ENCODE data around the gene SLC7A5. TPM values are rescaled to one million over a fixed set of nuclear protein-coding genes. Genes with fewer than 3 reads are reported as not detected.
"Not testable (repeated sequence)": the region's sequence is repeated elsewhere in the genome, so short reads cannot be mapped to it uniquely, and the experiment has no call there.

SLC7A5 gene
- 56.3 TPM for polyA plus RNA-seq (2013, experiment 1 of 2)
- polyA plus RNA-seq (2013, experiment 2 of 2): 54.9 TPM

GRCh38 chr16:87869061-87869878 lies at the start of gene SLC7A5:
Gene SLC7A5 (minus strand): TSS chr16:87869507. CDS start chr16:87869422, 85 bp downstream.
- Histone ChIP-seq H3K4ac (ENCODE audit: low read depth in 1 of 2, low read length in 2 of 2) (peak within 1 kb of the TSS; percentile 35 to 89), H2BK5ac (ENCODE audit: low read depth, low read length, poor library complexity, severe bottlenecking) (peak within 1 kb of the TSS; percentile 79)
- 2% methylated on average over 56 of the region's 109 CpGs for WGBS

GRCh38 chr16:87918338-87918737 lies 49.0 kb upstream of the SLC7A5 start:
- WGBS: 93% methylated on average over 13 of the region's 13 CpGs
- Histone ChIP-seq H4K8ac (ENCODE audit: low read length) (no peak overlapping the region), H3K27me3 (ENCODE audit: control insufficient read depth in 1 of 2, insufficient read depth in 1 of 2, low read length in 2 of 2) (peaks cover 7 to 41% of the 10 kb centered on the region in 2 experiments), H2AK5ac (ENCODE audit: low read length, severe bottlenecking) (no peak overlapping the region), H3K4ac (ENCODE audit: low read depth in 1 of 2, low read length in 2 of 2) (no peak overlapping the region), H3K79me1 (replicated peaks; ENCODE audit: low read length, poor library complexity, severe bottlenecking) (no peaks in the 10 kb centered on the region), H3K36me3 (ENCODE audit: control insufficient read depth in 1 of 2, insufficient read depth in 2 of 2, low read depth in 1 of 2, low read length in 2 of 2) (no peaks in the 10 kb centered on the region), H4K91ac (ENCODE audit: low read length) (no peak overlapping the region), H3K27ac (ENCODE audit: low read length, poor library complexity, severe bottlenecking) (no peak overlapping the region), H3K9me3 (ENCODE audit: control insufficient read depth, low read length) (no peaks in the 10 kb centered on the region), H3K4me3 (ENCODE audit: insufficient read depth in 1 of 2, low read depth in 1 of 2, low read length in 2 of 2) (peak overlapping the region in 1 of 2 experiments; percentile 75), H2BK12ac (ENCODE audit: low read length in 2 of 2) (no peak overlapping the region), H3K18ac (ENCODE audit: low read depth in 1 of 2, low read length in 2 of 2) (no peak overlapping the region), H3K4me1 (ENCODE audit: control insufficient read depth, insufficient read depth, low read depth, low read length) (peaks cover 4% of the 10 kb centered on the region), H2BK120ac (ENCODE audit: low read depth, low read length) (no peak overlapping the region), H3K14ac (ENCODE audit: low read length in 2 of 2) (no peak overlapping the region), H2BK15ac (ENCODE audit: low read depth, poor library complexity, severe bottlenecking) (no peak overlapping the region), H3K23ac (ENCODE audit: low read length in 2 of 2) (no peak overlapping the region), H2BK5ac (ENCODE audit: low read depth, low read length, poor library complexity, severe bottlenecking) (no peak overlapping the region), H2AFZ (ENCODE audit: low read depth, low read length) (no peak overlapping the region), H3K9ac (ENCODE audit: low read length) (peak overlapping the region; percentile 96), H3K4me2 (ENCODE audit: low read length, poor library complexity, severe bottlenecking) (no peak overlapping the region)
- no peak for DNase-seq

More at GRCh38 chr16:87869061-87869878, at the start of gene SLC7A5:
- Histone ChIP-seq H2BK120ac (ENCODE audit: low read depth, low read length) (peak within 1 kb of the TSS; percentile 73), H2BK15ac (ENCODE audit: low read depth, poor library complexity, severe bottlenecking) (peak within 1 kb of the TSS; percentile 80), H3K18ac (ENCODE audit: low read depth in 1 of 2, low read length in 2 of 2) (peak within 1 kb of the TSS; percentile 62 to 82), H3K9ac (ENCODE audit: low read length) (peak within 1 kb of the TSS; percentile 82), H3K27ac (ENCODE audit: low read length, poor library complexity, severe bottlenecking) (peak within 1 kb of the TSS; percentile 94), H2AK5ac (ENCODE audit: low read length, severe bottlenecking) (peak within 1 kb of the TSS; percentile 65), H2BK12ac (ENCODE audit: low read length in 2 of 2) (peak within 1 kb of the TSS; percentile 54 to 86), H3K4me3 (ENCODE audit: insufficient read depth in 1 of 2, low read depth in 1 of 2, low read length in 2 of 2) (peak within 1 kb of the TSS; percentile 55 to 76), H4K91ac (ENCODE audit: low read length) (peak within 1 kb of the TSS; percentile 89), H4K8ac (ENCODE audit: low read length) (peak within 1 kb of the TSS; percentile 84), H3K4me1 (ENCODE audit: control insufficient read depth, insufficient read depth, low read depth, low read length) (peaks cover 38% of the 10 kb centered on the region), H3K4me2 (ENCODE audit: low read length, poor library complexity, severe bottlenecking) (peak within 1 kb of the TSS; percentile 71)
- not testable (repeated sequence) for H2AFZ ChIP-seq (ENCODE audit: low read depth, low read length); H3K36me3 ChIP-seq (ENCODE audit: control insufficient read depth in 1 of 2, insufficient read depth in 2 of 2, low read depth in 1 of 2, low read length in 2 of 2); H3K23ac ChIP-seq (ENCODE audit: low read length in 2 of 2); H3K79me1 ChIP-seq (replicated peaks; ENCODE audit: low read length, poor library complexity, severe bottlenecking); H3K27me3 ChIP-seq (ENCODE audit: control insufficient read depth in 1 of 2, insufficient read depth in 1 of 2, low read length in 2 of 2); H3K14ac ChIP-seq (ENCODE audit: low read length in 2 of 2); H3K9me3 ChIP-seq (ENCODE audit: control insufficient read depth, low read length)
- peak; percentile 77 for DNase-seq

- H2BK120ac ChIP-seq (ENCODE audit: low read depth, low read length): no peak overlapping the region
- peaks cover 7 to 34% of the 10 kb centered on the region in 2 experiments for H3K27me3 ChIP-seq (ENCODE audit: control insufficient read depth in 1 of 2, insufficient read depth in 1 of 2, low read length in 2 of 2)
- no peak overlapping the region for H4K8ac ChIP-seq (ENCODE audit: low read length)
- H3K4me1 ChIP-seq (ENCODE audit: control insufficient read depth, insufficient read depth, low read depth, low read length): peaks cover 2% of the 10 kb centered on the region
- H4K91ac ChIP-seq (ENCODE audit: low read length): no peak overlapping the region
- no peak overlapping the region for H3K27ac ChIP-seq (ENCODE audit: low read length, poor library complexity, severe bottlenecking)
- H2BK12ac ChIP-seq (ENCODE audit: low read length in 2 of 2): no peak overlapping the region
- 78% methylated on average over 9 of the region's 9 CpGs for WGBS
- no peak overlapping the region for H2BK5ac ChIP-seq (ENCODE audit: low read depth, low read length, poor library complexity, severe bottlenecking)
- no peak overlapping the region for H3K4ac ChIP-seq (ENCODE audit: low read depth in 1 of 2, low read length in 2 of 2)
- H3K14ac ChIP-seq (ENCODE audit: low read length in 2 of 2): no peak overlapping the region
- DNase-seq: no peak
- H2BK15ac ChIP-seq (ENCODE audit: low read depth, poor library complexity, severe bottlenecking): no peak overlapping the region
- H3K9me3 ChIP-seq (ENCODE audit: control insufficient read depth, low read length): no peaks in the 10 kb centered on the region
- no peak overlapping the region for H2AK5ac ChIP-seq (ENCODE audit: low read length, severe bottlenecking)
- H3K4me3 ChIP-seq (ENCODE audit: insufficient read depth in 1 of 2, low read depth in 1 of 2, low read length in 2 of 2): no peak overlapping the region
- no peaks in the 10 kb centered on the region for H3K79me1 ChIP-seq (replicated peaks; ENCODE audit: low read length, poor library complexity, severe bottlenecking)
- no peak overlapping the region for H3K23ac ChIP-seq (ENCODE audit: low read length in 2 of 2)
- H3K18ac ChIP-seq (ENCODE audit: low read depth in 1 of 2, low read length in 2 of 2): no peak overlapping the region
- H3K9ac ChIP-seq (ENCODE audit: low read length): peak overlapping the region; percentile 96
- no peaks in the 10 kb centered on the region for H3K36me3 ChIP-seq (ENCODE audit: control insufficient read depth in 1 of 2, insufficient read depth in 2 of 2, low read depth in 1 of 2, low read length in 2 of 2)
- H3K4me2 ChIP-seq (ENCODE audit: low read length, poor library complexity, severe bottlenecking): no peak overlapping the region
- H2AFZ ChIP-seq (ENCODE audit: low read depth, low read length): no peak overlapping the region
These were observed 48.2 kb upstream of the SLC7A5 start for GRCh38 chr16:87917503-87917902.

GRCh38 chr16:87914812-87915211 lies 45.5 kb upstream of the SLC7A5 start:
- H2BK12ac ChIP-seq (ENCODE audit: low read length in 2 of 2): no peak overlapping the region
- no peak overlapping the region for H4K91ac ChIP-seq (ENCODE audit: low read length)
- 89% methylated on average over 25 of the region's 25 CpGs for WGBS
- no peaks in the 10 kb centered on the region for H3K36me3 ChIP-seq (ENCODE audit: control insufficient read depth in 1 of 2, insufficient read depth in 2 of 2, low read depth in 1 of 2, low read length in 2 of 2)
- H2BK15ac ChIP-seq (ENCODE audit: low read depth, poor library complexity, severe bottlenecking): no peak overlapping the region
- H2AFZ ChIP-seq (ENCODE audit: low read depth, low read length): no peak overlapping the region
- no peak overlapping the region for H4K8ac ChIP-seq (ENCODE audit: low read length)
- H2BK5ac ChIP-seq (ENCODE audit: low read depth, low read length, poor library complexity, severe bottlenecking): no peak overlapping the region
- H2BK120ac ChIP-seq (ENCODE audit: low read depth, low read length): no peak overlapping the region
- no peak overlapping the region for H3K27ac ChIP-seq (ENCODE audit: low read length, poor library complexity, severe bottlenecking)
- H3K4me2 ChIP-seq (ENCODE audit: low read length, poor library complexity, severe bottlenecking): no peak overlapping the region
- H3K79me1 ChIP-seq (replicated peaks; ENCODE audit: low read length, poor library complexity, severe bottlenecking): no peaks in the 10 kb centered on the region
- H3K9me3 ChIP-seq (ENCODE audit: control insufficient read depth, low read length): no peaks in the 10 kb centered on the region
- H2AK5ac ChIP-seq (ENCODE audit: low read length, severe bottlenecking): no peak overlapping the region
- H3K4me3 ChIP-seq (ENCODE audit: insufficient read depth in 1 of 2, low read depth in 1 of 2, low read length in 2 of 2): no peak overlapping the region
- no peak overlapping the region for H3K14ac ChIP-seq (ENCODE audit: low read length in 2 of 2)
- H3K23ac ChIP-seq (ENCODE audit: low read length in 2 of 2): no peak overlapping the region
- H3K27me3 ChIP-seq (ENCODE audit: control insufficient read depth in 1 of 2, insufficient read depth in 1 of 2, low read length in 2 of 2): peaks cover 7 to 33% of the 10 kb centered on the region in 2 experiments
- H3K9ac ChIP-seq (ENCODE audit: low read length): no peak overlapping the region
- no peak overlapping the region for H3K18ac ChIP-seq (ENCODE audit: low read depth in 1 of 2, low read length in 2 of 2)
- no peaks in the 10 kb centered on the region for H3K4me1 ChIP-seq (ENCODE audit: control insufficient read depth, insufficient read depth, low read depth, low read length)
- no peak for DNase-seq
- H3K4ac ChIP-seq (ENCODE audit: low read depth in 1 of 2, low read length in 2 of 2): no peak overlapping the region
